ENCODE measurements around the gene HSD17B14. TPM values are rescaled to one million over a fixed set of nuclear protein-coding genes. Genes with fewer than 3 reads are reported as not detected.

Gene HSD17B14
- total RNA-seq, 1 experiment from 2014 or later, result 3.9 TPM

DNA sequence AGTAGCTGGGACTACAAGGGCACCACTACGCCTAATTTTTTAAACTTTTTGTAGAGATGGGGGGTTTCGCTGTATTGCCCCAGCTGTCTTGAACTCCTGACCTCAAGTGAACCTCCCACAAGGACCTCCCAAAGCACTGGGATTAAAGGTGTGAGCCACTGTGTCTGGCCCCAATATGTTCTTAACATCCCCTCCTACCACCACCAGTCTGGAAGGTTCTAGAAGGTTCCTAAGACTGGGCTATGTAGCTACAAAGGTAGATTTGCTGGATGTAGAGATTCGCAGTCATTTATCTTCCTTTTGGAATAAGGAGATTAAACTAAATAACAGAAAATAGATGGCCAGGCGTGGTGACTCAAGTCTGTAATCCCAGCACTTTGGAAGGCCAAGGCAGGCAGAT lies 5.3 kb downstream of the HSD17B14 start (continued):
- TF ChIP-seq ZBTB33 (IDR thresholded peaks at IDR 0.05; ENCODE audit: extremely low read depth, insufficient replicate concordance, low read length) (no peak), YY1 (IDR thresholded peaks at IDR 0.05; ENCODE audit: extremely low read depth, insufficient replicate concordance, low read depth, low read length) (no peak), RAD21 (IDR thresholded peaks at IDR 0.05; ENCODE audit: low read depth) (no peak), EZH2phosphoT487 (IDR thresholded peaks at IDR 0.05; ENCODE audit: borderline replicate concordance) (no peak), ZFX (IDR thresholded peaks at IDR 0.05) (no peak), ELF1 (IDR thresholded peaks at IDR 0.05; ENCODE audit: borderline replicate concordance, low read depth) (no peak)

- ATAC-seq (no peak), DNase-seq (ENCODE audit: low read depth, low spot score) (no peak)
- no TSS peak for BruUV-seq (replicated peaks)
- H3K27ac ChIP-seq (ENCODE audit: low read depth, low read length), result no peak overlapping the region
- H3K4me2 ChIP-seq (ENCODE audit: low read length), result no peak overlapping the region
- H3K4me3 ChIP-seq (replicated peaks in 1 of 2; ENCODE audit: low read depth in 1 of 2, low read length in 2 of 2), result no peak overlapping the region
- H3K27me3 ChIP-seq (ENCODE audit: insufficient read depth, low read length), result no peaks in the 10 kb centered on the region
- no peak for TF ChIP-seq POLR2A (IDR thresholded peaks at IDR 0.05; ENCODE audit: borderline replicate concordance, extremely low read depth, insufficient read depth, insufficient read length)
- no peak for TF ChIP-seq EZH2 (IDR thresholded peaks at IDR 0.05)
- no peak for TF ChIP-seq FOSL1 (IDR thresholded peaks at IDR 0.05; ENCODE audit: low read depth)
- TF ChIP-seq, protein P1, sequence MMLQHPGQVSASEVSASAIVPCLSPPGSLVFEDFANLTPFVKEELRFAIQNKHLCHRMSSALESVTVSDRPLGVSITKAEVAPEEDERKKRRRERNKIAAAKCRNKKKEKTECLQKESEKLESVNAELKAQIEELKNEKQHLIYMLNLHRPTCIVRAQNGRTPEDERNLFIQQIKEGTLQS (IDR thresholded peaks at IDR 0.05), result no peak
- ChIA-PET RAD21 (ENCODE audit: low non-redundant PET in 1 of 2, low total read pairs in 2 of 2, uncharacterized antibody in 2 of 2, unreplicated experiment in 2 of 2) (interaction anchor here in 1 of 2 experiments (0.7 kb wide), 1 partner anchor 11 kb away, joined by 5 read pairs; no protein-coding TSS in a partner anchor), POLR2A (no interaction called here), CTCF (no interaction called here)
- no peaks in the 10 kb centered on the region; a peak in 1 of 4 replicates for H3K4me1 ChIP-seq (ENCODE audit: control insufficient read depth in 1 of 2, insufficient read depth in 2 of 2, low read length in 2 of 2)
- H3K9ac ChIP-seq (ENCODE audit: low read length), result no peak overlapping the region
- H3K36me3 ChIP-seq (ENCODE audit: control insufficient read depth in 1 of 2, insufficient read depth in 2 of 2, low read length in 2 of 2), result peaks cover 0 to 4% of the 10 kb centered on the region in 2 experiments; a peak in 1 of 4 replicates
- no peak overlapping the region for H2AFZ ChIP-seq (ENCODE audit: low read depth, low read length, poor library complexity, severe bottlenecking)
- intact Hi-C loops (cut with micrococcal nuclease), result no loop called here
- H4K20me1 ChIP-seq (ENCODE audit: insufficient read depth), result no peaks in the 10 kb centered on the region
- no peaks in the 10 kb centered on the region for H3K79me2 ChIP-seq (ENCODE audit: insufficient read depth, low read length)
- no peaks in the 10 kb centered on the region for H3K9me3 ChIP-seq (ENCODE audit: control insufficient read depth in 1 of 2, insufficient read depth in 1 of 2, low read depth in 1 of 2, low read length in 2 of 2)
- no peaks in the 10 kb centered on the region for H3K9me2 ChIP-seq (ENCODE audit: insufficient read depth)
Measured at GRCh38 chr19:48830088-48830487, 6.2 kb downstream of the HSD17B14 start.

Measured in HCT116 (cell line).